Measurements from ENCODE around the gene ST8SIA6. TPM values are rescaled to one million over a fixed set of nuclear protein-coding genes. Genes with fewer than 3 reads are reported as not detected.

Gene ST8SIA6
- total RNA-seq, 1 experiment from 2014 or later: 0.19 TPM

- CTCF ChIA-PET: interaction anchor here (0.7 to 1.7 kb wide), 3 partner anchors 12 to 98 kb away, joined by 3 to 5 read pairs (median 4); no protein-coding TSS in a partner anchor
Measured at GRCh38 chr10:17387861-17388503, 66.4 kb downstream of the ST8SIA6 start.

GRCh38 chr10:17386616-17387075 lies 67.7 kb downstream of the ST8SIA6 start:
- CTCF ChIA-PET: interaction anchor here (1.0 kb wide), 1 partner anchor 10 kb away, joined by 4 read pairs; no protein-coding TSS in a partner anchor
- peaks cover 7% of the 10 kb centered on the region for H3K4me1 Mint-ChIP-seq (ENCODE audit: insufficient read depth, unreplicated experiment)
- POLR2A ChIA-PET: interaction anchor here (0.6 kb wide), 1 partner anchor 662 kb away, joined by 3 read pairs; no protein-coding TSS in a partner anchor
- no peak overlapping the region for H3K27ac Mint-ChIP-seq (ENCODE audit: low read depth, unreplicated experiment)
- no peaks in the 10 kb centered on the region for H3K36me3 Mint-ChIP-seq (ENCODE audit: insufficient read depth, unreplicated experiment)
- no peak for DNase-seq (ENCODE audit: unreplicated experiment)
- peaks cover 6% of the 10 kb centered on the region for H3K9me3 Mint-ChIP-seq (ENCODE audit: unreplicated experiment)
- no peak overlapping the region for H3K4me3 Mint-ChIP-seq (ENCODE audit: unreplicated experiment)
- TF ChIP-seq, protein P1, sequence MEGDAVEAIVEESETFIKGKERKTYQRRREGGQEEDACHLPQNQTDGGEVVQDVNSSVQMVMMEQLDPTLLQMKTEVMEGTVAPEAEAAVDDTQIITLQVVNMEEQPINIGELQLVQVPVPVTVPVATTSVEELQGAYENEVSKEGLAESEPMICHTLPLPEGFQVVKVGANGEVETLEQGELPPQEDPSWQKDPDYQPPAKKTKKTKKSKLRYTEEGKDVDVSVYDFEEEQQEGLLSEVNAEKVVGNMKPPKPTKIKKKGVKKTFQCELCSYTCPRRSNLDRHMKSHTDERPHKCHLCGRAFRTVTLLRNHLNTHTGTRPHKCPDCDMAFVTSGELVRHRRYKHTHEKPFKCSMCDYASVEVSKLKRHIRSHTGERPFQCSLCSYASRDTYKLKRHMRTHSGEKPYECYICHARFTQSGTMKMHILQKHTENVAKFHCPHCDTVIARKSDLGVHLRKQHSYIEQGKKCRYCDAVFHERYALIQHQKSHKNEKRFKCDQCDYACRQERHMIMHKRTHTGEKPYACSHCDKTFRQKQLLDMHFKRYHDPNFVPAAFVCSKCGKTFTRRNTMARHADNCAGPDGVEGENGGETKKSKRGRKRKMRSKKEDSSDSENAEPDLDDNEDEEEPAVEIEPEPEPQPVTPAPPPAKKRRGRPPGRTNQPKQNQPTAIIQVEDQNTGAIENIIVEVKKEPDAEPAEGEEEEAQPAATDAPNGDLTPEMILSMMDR (IDR thresholded peaks at IDR 0.05; ENCODE audit: unreplicated experiment): no peak
- intact Hi-C loops (cut with micrococcal nuclease): no loop called here
- H3K27me3 Mint-ChIP-seq (ENCODE audit: insufficient read depth, unreplicated experiment): no peaks in the 10 kb centered on the region
- BruUV-seq (replicated peaks): no TSS peak

More at GRCh38 chr10:17387861-17388503, 66.4 kb downstream of the ST8SIA6 start:
- H3K27me3 Mint-ChIP-seq (ENCODE audit: insufficient read depth, unreplicated experiment): no peaks in the 10 kb centered on the region
- H3K27ac Mint-ChIP-seq (ENCODE audit: low read depth, unreplicated experiment): no peak overlapping the region
- peaks cover 6% of the 10 kb centered on the region for H3K9me3 Mint-ChIP-seq (ENCODE audit: unreplicated experiment)
- DNase-seq (ENCODE audit: unreplicated experiment): no peak
- no peak overlapping the region for H3K4me3 Mint-ChIP-seq (ENCODE audit: unreplicated experiment)
- BruUV-seq (replicated peaks): no TSS peak
- POLR2A ChIA-PET: no interaction called here
- TF ChIP-seq, protein P1 (IDR thresholded peaks at IDR 0.05; ENCODE audit: unreplicated experiment): no peak
- intact Hi-C loops (cut with micrococcal nuclease): no loop called here
- H3K4me1 Mint-ChIP-seq (ENCODE audit: insufficient read depth, unreplicated experiment): peaks cover 7% of the 10 kb centered on the region
- H3K36me3 Mint-ChIP-seq (ENCODE audit: insufficient read depth, unreplicated experiment): no peaks in the 10 kb centered on the region

- ChIA-PET CTCF (interaction anchor here (0.9 kb wide), 1 partner anchor 10 kb away, joined by 3 read pairs; no protein-coding TSS in a partner anchor), POLR2A (interaction anchor here (0.6 kb wide), 1 partner anchor 663 kb away, joined by 3 read pairs; no protein-coding TSS in a partner anchor)
- no peak overlapping the region for H3K4me3 Mint-ChIP-seq (ENCODE audit: unreplicated experiment)
- no TSS peak for BruUV-seq (replicated peaks)
- TF ChIP-seq, protein P1 (IDR thresholded peaks at IDR 0.05; ENCODE audit: unreplicated experiment): no peak
- H3K27me3 Mint-ChIP-seq (ENCODE audit: insufficient read depth, unreplicated experiment): no peaks in the 10 kb centered on the region
- intact Hi-C loops (cut with micrococcal nuclease): no loop called here
- no peak for DNase-seq (ENCODE audit: unreplicated experiment)
- no peaks in the 10 kb centered on the region for H3K36me3 Mint-ChIP-seq (ENCODE audit: insufficient read depth, unreplicated experiment)
- H3K9me3 Mint-ChIP-seq (ENCODE audit: unreplicated experiment): peaks cover 6% of the 10 kb centered on the region
- H3K27ac Mint-ChIP-seq (ENCODE audit: low read depth, unreplicated experiment): no peak overlapping the region
- H3K4me1 Mint-ChIP-seq (ENCODE audit: insufficient read depth, unreplicated experiment): peaks cover 7% of the 10 kb centered on the region
Measured at GRCh38 chr10:17386021-17386420, 68.4 kb downstream of the ST8SIA6 start.

DNA sequence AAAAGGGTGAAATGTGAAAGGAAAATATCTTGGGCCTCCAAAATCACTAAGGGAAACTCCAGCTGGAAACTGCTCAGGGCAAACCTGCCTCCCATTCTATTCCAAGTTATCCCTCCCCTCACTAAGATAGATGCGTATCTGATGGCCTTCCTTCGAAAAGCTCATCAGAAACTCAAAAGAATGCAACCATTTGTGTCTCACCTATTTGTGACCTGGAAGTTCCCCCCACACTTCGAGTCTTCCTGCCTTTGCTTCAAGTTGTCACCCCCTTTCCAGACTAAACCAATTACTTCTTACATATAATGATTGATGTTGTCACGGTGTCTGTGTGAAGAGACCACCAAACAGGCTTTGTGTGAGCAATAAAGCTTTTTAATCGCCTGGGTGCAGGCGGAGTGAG lies 69.3 kb downstream of the ST8SIA6 start:
- BruUV-seq (replicated peaks): no TSS peak
- intact Hi-C loops (cut with micrococcal nuclease): no loop called here
- DNase-seq (ENCODE audit: unreplicated experiment): no peak
- Mint-ChIP-seq H3K27ac (ENCODE audit: low read depth, unreplicated experiment) (no peak overlapping the region), H3K4me3 (ENCODE audit: unreplicated experiment) (no peak overlapping the region), H3K9me3 (ENCODE audit: unreplicated experiment) (peaks cover 6% of the 10 kb centered on the region), H3K4me1 (ENCODE audit: insufficient read depth, unreplicated experiment) (peaks cover 13% of the 10 kb centered on the region), H3K27me3 (ENCODE audit: insufficient read depth, unreplicated experiment) (no peaks in the 10 kb centered on the region), H3K36me3 (ENCODE audit: insufficient read depth, unreplicated experiment) (no peaks in the 10 kb centered on the region)
- POLR2A ChIA-PET: interaction anchor here (0.7 kb wide), 2 partner anchors 32 to 54 kb away, joined by 3 read pairs; no protein-coding TSS in a partner anchor
- CTCF ChIA-PET: interaction anchor here (0.6 to 0.9 kb wide), 3 partner anchors 9 to 1528 kb away, joined by 3 to 4 read pairs (median 3); no protein-coding TSS in a partner anchor
- TF ChIP-seq, protein P1 (IDR thresholded peaks at IDR 0.05; ENCODE audit: unreplicated experiment): no peak
